Kidney tubule cell (primary cell): ENCODE results near the gene C1orf167.
A peak's percentile ranks its signal among the peaks of the same experiment; 100 is the strongest.

Experiments
- DNase-seq: peaks from one replicate; pipeline ENCODE4 v3.0.0-alpha.2; 2018; ENCODE audit warnings: low spot score

The C1orf167 gene

DNA sequence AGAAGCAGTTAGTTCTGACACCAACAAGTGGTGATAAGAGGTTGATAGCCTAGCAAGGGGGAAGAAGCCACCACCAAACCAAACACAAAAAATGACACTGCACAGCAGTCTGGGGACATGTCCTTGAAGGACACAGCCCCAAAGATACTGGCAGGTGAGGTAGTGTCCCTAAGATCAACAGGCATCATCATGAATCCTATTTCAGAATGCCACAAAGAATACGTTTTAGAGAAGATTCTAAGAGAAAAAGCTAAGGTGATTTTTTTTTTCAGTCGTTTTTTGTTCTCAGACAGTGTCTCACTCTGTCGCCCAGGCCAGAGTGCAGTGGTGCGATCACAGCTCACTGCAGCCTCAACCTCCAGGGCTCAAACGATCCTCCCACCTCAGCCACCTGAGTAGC, 24.2 kb downstream of the C1orf167 start:
- no peak for DNase-seq

DNA sequence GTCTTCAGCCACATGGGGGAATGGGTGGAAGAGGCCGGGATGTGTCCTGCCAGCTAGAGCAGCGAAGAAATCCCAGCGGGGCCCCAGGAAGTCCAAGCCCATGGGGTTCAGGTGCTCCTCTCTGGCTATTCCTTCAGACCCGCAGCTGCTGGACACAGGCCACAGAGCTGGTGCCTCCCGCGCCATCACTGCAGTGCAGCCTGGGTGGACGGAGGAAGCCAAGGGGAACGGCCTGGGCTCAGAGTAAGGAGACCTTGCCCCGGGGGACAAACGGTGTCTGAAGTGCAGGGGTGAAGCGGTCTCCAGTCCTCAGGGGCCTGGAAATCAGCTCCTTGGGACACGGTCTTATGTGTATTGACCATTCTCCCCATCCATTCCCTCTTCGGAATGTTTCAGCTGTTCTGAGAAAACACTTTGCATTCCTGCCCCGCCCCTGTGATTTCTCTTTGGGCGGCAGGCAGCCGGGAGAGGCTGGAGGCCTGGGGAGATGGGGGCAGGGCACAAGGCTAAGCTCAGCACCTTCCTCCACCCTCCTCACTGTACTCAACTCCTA, 25.3 kb downstream of the C1orf167 start:
- peak; percentile 59 for DNase-seq

- no peak for DNase-seq
Observed at GRCh38 chr1:11787804-11788436, 25.9 kb downstream of the C1orf167 start.

GRCh38 chr1:11788549-11789053, 26.6 kb downstream of the C1orf167 start:
- no peak for DNase-seq

DNA sequence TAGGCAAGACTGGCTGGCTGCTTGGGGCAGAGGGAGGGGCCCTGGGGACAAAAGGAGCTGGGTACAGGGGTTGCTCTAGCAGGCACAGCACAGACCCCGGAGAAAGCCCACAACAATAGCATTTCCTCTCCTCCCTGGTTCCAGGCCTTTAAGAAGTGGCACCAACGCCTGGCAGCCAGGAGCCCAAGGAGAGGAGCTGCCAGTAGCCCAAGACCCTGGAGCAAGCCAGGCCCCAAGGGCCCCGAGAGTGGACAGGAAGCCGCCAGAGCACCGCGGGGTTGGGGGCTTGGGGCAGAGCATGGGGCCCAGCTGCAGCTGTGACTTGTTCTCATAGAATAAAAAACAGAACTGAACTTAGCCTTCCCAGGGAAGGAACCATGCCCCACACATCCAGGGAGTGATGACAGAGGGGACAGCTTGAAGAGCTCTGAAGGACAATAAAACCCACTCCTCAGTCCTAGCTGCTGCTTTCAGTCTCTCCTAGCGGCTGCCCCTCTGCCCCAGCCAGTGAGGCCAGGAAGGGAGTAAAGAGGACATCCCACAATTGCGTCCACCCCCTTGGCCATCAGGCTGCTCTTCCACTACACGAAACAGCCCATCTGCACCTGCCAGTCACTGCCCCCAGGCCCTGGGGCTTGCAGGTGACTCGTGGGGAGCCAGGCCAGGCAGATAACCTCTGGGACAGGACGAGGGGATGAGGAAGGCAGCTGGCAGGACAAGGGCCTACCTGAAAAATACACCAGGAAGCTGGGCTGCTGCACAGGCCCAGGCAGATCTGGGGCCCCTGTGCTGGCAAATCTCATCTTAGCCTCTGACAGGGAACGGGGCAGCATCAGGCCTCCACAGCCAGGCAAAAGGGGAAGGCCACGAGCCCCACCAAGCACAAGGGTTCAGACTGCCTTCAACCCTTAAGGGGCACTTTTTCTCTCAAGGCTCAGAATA, 27.4 kb downstream of the C1orf167 start:
- no peak for DNase-seq

- no peak for DNase-seq
Observed at GRCh38 chr1:11790101-11790879, 28.3 kb downstream of the C1orf167 start.

DNA sequence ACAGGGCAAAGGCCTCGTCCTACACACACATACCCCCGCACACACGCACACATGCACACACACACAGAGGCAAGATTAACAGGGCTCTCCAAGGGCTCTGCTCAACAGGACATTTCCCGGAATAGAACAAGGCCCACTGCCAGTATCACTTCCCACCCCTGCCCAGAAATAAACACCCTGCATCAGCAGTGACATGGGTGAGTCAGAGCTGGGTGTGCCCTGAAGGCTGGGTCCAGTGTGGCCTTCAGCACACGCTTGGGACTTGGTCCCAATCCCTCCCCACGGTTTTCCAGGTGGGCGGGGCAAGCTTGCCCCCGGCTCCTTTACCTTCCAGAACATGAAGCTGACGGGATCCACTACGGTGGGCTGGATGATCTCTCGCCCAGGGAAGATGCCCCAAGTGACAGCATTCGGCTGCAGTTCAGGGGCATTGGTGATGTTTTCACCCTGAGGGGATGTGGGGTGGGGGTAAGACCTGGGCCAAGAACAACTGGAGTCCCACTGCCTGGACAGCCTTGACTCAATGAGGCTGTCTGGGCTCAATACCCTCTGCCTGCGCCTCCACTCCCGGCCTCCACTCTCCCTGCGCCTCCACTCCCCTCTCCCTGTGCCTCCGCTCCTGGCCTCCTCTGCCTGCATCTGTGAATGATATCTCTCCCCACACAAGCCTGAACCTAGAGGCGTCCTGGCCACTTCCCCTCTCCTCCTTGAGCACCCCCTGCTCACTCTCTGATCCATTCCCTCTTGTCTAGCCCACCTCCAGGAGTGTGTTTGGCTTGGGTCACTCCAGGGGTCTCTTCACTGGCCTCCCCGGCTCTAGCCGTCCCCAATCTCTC, 29.1 kb downstream of the C1orf167 start:
- DNase-seq: peak; percentile 52

GRCh38 chr1:11792106-11792505, 30.1 kb downstream of the C1orf167 start:
- no peak for DNase-seq

DNA sequence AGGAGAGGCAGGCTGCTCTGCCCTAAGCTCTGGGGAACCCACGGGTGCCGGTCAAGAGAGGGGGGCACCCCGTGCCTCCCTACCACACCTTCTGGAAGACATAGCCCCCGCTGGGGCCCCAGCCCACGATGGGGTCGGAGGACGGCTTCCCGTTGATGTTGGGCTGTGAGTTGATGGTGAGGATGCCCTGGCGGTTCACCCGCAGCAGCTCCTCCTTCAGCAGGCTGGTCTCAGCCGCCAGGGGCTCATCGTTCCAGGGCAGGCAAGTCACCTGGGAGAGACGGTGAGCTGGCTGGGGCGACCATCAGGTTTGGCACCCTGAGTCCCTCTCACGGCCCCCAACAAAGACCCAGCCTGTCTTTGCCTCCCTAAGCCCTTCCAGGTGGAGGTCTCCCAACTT, 31.8 kb downstream of the C1orf167 start:
- no peak for DNase-seq

DNA sequence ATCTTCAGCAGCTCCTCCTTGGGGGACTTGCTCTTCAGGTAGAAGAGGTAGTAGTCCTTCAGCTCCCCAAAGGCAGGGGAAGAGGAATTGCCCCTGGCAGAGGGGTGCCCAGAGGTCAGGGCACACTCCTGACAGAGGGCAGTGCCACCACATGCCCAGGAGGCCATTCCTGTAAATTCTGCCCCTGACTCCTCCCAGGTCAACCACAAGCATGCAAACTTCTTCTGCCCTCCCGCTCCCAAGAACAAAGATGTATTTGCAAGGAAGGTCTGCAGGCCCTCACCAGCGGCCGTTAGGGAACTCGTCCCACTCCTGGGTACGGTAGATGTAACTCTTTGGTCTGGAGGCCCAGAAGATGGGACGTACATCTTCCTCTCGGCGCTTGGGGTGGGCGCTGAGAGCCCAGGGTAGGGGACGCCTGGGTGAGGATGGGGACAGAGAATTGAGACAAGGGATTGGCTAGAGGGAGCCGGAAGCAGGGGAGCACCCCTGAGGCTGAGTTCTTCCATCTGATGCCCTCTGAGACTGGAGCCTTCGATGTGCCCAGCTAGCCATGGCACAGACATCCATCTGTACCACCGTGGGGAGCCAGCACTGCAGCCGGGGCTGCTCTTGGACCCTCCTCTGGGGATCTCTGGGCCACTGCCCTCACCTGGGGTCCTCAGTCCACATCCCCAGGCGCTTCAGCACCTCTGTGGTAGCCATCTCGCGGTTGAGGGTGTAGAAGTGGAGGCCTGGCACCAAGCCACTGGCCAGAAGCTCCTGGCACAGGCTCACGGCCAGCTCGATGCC, 32.6 kb downstream of the C1orf167 start:
- no peak for DNase-seq

DNA sequence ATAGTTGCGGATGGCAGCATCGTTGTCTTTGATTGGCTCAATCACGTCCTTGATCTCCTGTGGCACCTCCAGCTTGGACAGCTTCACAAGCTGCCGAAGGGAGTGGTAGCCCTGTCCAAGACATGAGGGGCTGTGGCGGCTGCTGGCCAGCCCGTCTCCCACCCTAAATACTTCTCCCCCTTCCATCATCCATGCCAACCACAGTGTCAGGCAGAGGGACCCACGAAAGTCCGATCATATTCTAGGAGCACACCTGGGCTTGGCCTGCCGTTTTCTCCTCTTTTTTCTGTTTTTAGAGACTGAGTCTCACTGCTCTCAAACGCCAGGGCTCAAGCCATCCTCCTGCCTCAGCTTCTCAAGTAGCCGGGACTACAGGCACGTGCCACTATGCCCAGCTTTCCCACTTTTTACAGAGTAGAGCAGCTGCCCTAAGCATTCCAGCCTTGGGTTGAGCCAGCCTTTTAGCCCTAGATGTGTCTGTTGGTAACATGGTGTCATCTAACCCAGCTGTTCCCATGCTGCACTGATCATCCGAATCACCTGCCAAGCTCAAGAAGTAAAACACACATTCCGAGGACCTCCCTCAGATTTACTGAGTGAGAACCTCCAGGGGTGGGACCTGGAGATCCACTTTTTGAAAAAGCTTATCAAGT, 33.4 kb downstream of the C1orf167 start:
- DNase-seq: no peak

DNA sequence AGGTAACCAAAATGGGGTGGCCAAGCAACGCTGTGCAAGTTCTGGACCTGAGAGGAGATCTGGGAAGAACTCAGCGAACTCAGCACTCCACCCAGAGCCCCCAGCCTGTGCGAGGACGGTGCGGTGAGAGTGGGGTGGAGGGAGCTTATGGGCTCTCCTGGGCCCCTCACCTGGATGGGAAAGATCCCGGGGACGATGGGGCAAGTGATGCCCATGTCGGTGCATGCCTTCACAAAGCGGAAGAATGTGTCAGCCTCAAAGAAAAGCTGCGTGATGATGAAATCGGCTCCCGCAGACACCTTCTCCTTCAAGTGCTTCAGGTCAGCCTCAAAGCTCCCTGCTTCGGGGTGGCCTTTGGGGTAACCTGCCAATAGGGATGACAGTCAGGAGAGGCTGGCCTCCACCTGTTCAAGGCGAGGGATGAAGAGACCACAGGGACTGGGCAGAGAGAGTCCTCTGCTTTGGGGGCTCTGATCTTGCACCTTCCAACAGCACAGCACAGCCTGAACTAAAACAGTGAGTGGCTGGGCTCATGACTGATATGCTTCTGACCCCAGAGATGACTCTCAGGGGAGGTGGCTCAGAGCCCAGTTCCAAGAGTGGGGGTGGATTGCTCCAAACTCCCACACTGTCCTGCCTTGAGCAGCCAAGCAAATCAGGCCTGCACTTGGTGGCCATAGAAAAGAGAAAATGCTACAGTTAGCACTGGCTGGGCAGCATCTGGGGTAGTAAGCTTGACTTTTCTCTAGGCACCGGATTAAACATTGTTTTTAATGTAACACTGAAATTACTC, 34.2 kb downstream of the C1orf167 start:
- DNase-seq: peak; percentile 92

DNA sequence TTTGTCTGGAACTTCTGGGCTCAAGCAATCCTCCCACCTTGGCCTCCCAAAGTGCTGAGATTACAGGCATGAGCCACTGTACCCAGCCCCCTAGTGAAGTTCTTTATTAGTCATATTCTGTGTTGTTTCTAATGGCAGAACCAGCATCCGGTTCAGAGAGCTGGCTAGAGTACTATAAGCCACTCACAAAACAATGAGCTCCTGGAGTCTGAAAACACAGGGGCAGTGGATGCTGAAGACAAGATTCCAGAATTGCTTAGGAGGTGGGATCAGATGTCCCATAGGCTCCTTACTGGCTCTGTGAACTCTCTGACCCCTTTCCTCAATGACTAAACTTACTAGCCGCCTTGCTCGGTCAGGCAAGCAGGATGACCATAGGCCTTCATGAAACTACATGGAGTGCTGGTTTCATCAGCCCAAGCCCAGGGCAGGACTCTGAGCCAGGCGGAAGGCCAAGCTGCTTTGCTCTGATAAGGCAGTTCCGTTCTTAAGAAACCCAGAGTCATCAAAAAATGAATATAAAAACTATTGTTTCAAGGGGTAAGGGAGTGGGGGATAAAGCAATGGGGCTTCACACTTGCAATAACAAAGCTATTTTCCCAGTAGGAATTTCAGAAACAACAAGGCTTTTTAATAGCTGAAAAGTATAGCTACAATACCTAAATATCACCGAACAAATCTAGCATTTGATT, 35.7 kb downstream of the C1orf167 start:
- DNase-seq: peak; percentile 89

GRCh38 chr1:11799099-11799498, 37.1 kb downstream of the C1orf167 start:
- no peak for DNase-seq

DNA sequence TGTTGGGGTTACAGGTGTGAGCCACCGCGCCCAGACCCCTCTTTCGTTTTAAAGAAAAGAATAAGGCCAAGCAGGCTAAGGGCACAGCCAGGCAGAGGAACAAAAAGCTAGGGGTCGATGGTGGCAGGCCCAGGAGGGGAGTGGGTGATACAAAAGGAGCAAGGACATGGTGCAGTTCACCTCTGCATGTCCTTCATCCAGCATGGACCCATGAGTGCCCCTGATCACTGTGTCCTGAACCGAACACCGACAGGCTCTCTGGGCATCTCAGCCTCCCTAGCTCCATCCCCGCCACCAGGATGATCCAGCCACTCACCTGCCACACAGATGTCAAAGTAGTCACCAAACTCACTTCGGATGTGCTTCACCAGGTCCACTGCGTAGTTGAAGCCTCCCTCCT, 37.9 kb downstream of the C1orf167 start:
- no peak for DNase-seq

GRCh38 chr1:11800391-11800755, 38.4 kb downstream of the C1orf167 start:
- no peak for DNase-seq

DNA sequence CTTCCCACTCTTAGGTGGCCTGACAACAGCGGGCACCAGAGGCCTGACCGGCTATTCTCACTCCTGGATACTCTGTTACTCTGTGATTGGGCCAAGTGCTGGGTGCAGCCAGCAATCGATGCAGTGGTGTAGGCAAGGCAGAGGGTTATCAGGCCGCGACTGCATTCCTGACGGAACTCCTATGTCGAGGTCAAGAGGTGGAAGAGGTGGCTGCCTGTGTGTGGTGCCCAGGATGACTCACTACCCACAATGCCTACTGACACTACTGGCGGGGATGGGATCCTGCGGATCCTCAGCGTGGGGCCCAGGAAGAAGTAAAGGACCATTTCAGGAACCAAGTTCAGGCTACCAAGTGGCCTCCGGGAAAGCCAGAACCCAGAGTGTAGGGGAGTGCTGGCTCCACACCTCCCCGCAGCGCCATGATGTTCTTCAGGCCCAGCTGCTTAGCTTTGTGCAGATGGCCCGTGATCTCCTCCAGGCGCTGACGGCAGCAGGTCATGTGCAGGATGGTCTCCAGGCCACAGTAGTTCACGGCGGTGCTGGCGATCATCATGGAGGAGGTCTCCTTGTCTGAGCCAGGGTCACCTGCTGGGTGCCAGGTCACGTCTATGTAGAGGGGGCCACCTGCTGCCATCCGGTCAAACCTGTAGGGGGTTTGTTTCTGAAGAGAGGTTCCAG, 38.9 kb downstream of the C1orf167 start:
- DNase-seq: peak; percentile 63

DNA sequence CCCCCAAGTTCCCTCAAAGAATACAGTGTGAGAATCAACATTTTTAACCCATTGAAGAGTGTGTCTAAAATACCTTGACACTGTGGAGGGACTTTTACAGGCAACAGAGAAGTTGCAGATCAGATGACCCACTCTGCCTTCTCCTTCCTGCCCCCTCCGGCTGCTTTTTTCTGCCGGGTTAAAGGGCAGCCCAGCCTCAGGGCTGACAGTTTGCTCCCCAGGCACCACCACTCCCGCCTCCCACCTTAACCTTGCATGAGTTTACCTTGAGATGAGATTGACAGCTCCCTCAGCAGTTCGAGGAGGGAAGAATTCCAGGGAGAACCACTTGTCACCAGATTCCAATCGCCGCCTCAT, 40.6 kb downstream of the C1orf167 start:
- no peak for DNase-seq
